ENCODE results near the gene SLC9A9.

SLC9A9 gene

DNA sequence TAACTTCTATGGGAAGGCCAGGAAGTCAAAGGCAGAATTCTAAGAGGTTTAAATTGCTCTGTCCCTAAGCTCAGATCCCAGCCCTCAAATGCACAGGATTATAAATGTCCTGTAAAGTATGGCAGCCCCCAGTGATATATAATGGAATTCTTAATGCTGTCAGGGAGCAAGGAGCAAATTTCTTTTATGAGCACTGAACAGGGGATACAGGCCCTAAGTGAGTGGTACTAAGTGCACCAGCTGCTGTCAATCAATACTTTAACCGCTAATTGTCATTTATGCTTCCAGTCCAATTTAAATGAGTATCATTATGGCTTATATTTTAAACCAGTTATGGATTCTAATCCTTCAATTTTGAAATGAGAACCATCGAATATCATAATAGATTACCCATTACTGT is 4.7 kb downstream of the SLC9A9 start:
- no peak for DNase-seq (ENCODE audit: low read depth, low spot score)

DNA sequence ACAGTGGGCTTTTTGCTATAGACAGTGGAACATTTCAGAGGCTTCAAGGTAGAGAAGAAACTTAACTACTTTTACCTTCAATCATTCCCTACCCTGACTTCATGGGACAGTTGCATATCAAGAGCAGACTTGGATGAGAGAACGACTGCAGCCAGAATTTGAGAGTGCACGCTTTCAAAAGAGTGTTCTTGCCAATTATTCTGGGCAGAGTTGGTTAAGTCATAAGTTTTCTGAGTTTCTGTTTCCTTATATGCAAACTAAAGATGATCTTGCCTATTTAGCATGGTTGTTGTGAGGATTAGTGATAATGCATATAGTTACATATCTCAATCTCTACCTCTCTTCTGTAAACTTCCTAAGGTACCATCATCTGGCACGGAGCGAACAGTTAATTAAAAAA is 7.6 kb downstream of the SLC9A9 start:
- no peak for DNase-seq (ENCODE audit: low read depth, low spot score)

DNA sequence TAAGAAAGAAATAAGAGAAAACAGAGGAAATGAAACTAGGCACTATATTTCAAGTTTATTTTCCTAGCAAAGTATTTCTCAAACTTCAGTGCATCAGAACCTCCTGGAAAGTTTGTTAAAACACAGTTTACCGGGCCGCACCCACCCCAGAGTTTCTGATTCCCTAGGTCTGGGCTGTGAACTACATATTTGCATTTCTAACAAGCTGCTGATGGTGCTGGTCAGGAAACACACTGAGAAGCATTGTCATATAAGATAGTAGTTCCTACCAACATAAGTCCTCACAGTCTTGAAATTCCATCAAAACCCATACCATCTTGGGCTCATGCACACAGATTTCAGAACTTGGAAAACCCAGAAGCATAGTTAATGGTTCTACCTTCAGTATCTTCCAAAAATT is 8.3 kb downstream of the SLC9A9 start:
- no peak for DNase-seq (ENCODE audit: low read depth, low spot score)

DNA sequence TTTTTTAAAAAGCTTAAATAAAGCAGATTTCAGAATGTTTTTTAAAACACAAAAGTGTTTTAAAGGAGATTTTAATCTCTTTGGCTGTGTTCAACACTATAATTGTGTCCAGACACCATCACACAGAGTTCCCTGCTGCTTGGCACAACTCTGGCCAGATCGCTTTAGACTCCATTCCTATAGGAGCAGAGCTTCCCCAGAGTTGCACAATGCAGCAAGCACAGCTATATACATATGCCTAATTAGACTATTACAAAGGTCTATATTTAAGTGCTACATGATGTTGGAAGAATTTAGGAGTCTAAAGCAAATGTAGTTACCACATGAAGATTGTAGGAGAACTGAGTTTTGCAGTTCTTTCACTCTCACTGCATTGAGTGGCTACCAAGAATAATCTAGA is 11.2 kb downstream of the SLC9A9 start:
- DNase-seq (ENCODE audit: low read depth, low spot score): no peak

DNA sequence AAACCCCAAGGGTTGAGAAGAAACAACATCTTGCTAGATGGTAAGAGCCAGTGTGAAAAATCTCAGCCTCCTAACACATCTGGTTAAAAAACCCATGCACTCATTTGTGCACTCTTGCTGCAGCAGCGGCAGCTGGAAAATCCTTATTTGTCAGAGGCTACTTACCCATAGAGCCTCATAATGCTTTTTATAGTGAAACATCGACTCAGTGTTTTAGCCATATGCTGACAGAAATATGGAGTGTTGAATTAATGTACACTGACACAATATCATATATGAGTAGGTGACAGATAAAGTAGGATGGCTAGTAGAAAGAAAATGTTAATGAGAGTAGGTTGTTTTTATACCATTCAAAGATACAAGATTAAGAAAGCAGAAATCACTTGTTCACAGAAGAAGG is 13.0 kb downstream of the SLC9A9 start:
- DNase-seq (ENCODE audit: low read depth, low spot score): no peak

DNA sequence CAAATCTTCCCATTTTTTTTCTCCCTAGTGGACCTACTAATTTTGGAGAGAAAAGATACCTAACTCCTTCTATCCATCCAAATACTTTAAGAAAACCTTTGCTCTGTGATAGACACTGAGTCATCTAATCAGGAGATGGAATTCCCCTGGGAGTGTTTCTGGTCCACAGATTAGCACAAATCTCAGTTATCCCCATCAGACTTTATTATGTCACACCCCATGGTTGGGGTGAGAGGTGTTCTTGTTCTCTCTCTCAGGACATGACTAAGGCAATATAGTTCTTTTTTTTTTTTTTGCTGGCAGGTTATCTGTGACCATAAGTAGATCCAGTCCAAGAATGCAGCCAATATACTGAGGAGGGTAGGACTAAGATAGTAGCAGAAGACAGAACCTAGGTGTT is 15.8 kb downstream of the SLC9A9 start:
- DNase-seq (ENCODE audit: low read depth, low spot score): no peak

DNA sequence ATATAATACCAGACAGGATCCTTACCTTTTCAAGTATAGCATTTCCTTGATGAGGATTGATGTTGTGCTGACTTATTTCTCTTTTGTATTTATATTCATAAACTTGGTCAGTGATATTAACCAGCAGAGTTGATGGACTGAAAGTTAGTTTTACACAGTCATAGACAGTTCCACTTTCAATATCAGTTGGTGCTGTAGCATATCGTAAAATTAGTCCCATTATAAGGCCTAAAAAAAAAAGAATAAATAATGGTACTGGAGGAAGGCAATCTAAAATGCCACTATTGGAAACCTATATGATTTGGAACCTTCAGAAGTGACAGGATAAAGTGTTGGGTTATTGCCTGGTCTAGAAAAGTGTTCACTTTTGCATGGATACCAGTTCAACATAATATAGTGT is 16.3 kb downstream of the SLC9A9 start:
- no peak for DNase-seq (ENCODE audit: low read depth, low spot score)

DNA sequence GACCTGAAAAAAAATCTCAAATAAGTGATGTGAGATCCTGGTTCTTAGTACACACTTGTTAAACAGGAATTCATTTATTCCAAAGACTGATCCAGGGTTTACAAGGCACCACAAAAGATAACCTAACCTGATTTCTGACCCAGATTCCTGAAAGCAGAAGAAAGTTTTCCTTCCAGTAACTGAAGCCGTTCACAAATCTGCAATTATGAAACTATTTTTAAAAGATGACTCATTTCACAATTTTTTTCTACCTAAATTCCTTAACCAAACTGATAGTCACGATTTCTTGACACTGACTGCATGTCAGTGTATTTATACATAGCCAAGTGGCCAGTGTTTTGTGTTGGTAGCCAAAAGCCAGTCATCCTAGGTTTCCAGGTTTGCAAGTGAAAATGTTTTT is 17.1 kb downstream of the SLC9A9 start:
- no peak for DNase-seq (ENCODE audit: low read depth, low spot score)

DNA sequence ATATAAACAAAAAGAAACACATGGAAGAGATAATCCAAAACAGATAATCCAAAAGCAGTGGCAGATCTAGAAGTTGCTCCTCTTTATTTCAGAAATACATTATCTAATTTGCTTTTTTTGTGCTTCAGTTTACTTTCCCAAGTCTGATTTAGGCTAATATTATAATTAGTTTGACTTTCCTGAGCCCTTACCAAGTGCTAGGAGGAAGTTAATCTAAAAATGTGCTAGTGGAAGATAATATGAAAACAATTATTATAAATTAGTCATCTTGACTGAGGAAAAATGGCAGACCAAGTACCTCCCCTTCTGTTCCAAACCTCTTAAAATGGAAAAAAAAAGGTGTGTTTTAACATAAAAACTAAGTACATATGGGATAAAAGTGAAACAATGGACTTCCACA is 17.5 kb downstream of the SLC9A9 start:
- DNase-seq (ENCODE audit: low read depth, low spot score): no peak

DNA sequence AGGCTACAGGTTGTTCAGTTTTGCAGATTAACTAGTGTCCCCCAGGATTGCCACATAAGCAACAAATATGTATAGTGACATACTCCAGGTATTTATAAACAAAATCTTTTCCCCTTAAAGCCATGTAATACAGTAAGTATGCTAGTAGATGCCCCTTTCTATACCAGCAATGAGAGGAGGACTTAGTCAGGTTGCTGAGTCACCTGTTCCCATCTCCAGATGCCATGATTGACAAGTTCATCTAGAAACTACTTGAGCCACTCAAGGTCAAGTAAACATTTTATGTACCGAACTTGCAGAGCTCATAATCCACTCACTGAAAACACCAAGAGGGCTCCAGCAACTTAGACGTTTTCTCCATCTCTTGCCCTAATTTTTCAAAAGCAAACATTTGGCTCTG is 18.2 kb downstream of the SLC9A9 start:
- no peak for DNase-seq (ENCODE audit: low read depth, low spot score)

DNA sequence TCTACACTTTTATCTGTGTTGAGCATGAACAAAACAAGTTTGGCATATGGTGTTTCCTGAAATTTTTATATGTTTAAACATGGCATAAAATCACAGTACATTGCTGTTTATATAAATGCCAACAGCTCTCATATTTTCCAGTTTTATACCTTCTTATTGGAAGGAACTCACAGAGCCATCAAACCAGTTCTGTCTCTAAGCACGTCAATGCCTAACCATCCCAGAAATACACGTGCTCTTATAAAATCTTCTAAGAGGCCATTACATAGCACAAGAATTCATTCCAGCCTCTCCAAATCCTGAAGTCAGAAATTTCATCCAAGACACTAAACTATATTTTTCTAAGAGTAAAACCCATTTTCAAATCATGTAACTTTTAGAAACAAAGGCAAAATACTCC is 20.8 kb downstream of the SLC9A9 start:
- DNase-seq (ENCODE audit: low read depth, low spot score): no peak

DNA sequence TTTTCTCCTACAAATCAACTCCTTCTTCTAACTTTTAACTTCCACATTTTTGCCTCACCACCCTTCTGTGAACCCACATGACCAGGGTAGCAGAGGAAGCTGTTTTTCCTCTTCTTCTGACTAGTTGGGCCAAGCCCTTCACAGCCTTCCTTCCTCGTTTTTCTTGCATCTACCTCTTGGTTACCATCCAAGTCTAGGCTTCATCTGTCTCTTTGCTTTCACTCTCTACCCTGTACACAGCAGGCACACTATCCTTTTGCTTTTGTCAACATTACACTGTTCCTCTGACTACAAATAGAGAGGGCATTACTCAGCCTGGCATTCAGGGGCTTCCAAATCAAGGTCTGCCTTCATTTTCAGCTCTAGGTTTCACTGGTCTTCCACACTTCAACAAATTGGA is 22.0 kb downstream of the SLC9A9 start:
- DNase-seq (ENCODE audit: low read depth, low spot score): no peak

DNA sequence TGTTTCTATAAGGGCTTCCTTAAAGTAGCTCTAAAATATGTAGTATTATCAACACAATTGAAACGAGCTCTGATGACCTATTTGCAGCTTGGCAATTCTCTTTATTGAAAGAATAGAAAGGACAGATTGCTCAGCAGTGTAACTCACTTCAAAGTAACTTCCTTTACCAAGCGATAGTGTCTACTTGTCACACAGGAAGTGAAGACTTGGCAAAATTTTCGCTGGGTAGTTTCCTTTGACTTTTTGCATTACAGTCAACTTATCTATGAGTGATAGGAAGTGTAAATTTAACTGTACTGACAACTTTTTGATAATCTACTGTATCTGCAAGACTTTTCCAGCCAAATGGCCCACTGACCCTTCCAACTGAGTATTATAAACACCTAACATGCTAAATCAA is 22.8 kb downstream of the SLC9A9 start:
- DNase-seq (ENCODE audit: low read depth, low spot score): no peak

DNA sequence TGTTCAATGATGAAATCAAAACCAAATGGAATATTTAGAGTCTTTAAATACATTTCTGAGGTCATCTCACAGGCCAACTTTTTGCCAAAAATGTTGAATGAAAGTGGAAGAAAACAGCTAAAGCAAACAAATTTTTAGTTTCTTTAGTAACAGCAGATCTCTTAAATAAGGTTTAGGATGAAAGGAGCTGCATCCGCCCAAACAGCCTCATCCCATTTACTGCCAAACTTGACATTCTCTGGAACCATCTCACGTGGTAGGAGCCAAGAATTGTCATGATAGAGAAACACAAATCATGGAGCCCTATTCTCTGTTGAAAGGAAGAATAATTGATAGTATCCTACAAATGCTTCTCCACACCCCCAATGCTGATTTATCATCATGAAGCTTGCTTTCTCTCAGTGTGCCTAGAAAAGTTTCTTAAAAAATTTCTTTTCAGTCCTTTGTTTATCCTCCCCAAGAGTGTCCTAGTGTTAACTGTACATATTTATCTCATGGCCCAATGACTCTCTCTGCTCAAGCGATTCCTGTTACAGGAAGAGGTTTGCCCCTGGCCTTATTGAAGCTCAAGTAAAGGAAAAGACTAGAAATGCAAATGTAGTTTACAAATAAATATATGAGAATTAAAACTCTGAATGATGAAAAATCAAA is 23.4 kb downstream of the SLC9A9 start:
- DNase-seq (ENCODE audit: low read depth, low spot score): no peak

DNA sequence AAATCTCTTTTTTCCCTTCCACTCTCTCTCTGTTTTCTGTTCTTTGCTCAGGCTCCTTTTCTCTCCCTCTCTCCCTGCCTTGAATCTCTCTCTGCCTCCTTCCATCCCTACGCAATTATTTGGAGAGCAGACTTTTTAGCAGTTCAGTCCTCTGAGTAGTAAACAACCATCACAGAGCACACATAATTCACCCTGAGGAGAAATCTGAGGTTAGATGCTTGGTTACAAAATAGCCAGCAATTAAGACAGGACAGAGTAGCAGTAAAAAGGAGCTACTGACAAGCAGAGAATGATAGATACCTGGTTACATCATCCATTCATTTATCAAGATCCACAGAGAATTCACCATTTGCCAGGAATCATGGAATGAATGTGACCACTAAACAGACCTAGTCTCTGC is 25.5 kb downstream of the SLC9A9 start:
- DNase-seq (ENCODE audit: low read depth, low spot score): no peak

DNA sequence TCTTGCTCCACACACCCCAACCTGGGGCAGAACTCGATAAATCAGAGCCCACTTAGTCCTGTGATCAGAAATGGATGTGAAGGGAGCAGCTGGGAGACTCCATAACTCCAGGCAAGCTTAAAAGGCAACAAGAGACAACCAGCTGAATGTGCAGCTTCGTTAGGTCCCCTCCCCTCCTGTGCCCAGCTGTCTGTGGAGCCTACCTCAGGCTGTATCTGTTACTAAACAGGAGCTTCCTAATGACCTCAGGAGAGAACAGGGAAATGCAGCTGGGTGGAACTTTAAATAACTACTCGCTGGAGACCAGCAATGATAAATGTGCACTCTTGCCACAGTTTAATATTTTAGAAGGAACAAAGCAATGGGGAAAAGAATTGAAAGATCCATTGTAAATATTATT is 25.9 kb downstream of the SLC9A9 start:
- peak; percentile 17 for DNase-seq (ENCODE audit: low read depth, low spot score)

DNA sequence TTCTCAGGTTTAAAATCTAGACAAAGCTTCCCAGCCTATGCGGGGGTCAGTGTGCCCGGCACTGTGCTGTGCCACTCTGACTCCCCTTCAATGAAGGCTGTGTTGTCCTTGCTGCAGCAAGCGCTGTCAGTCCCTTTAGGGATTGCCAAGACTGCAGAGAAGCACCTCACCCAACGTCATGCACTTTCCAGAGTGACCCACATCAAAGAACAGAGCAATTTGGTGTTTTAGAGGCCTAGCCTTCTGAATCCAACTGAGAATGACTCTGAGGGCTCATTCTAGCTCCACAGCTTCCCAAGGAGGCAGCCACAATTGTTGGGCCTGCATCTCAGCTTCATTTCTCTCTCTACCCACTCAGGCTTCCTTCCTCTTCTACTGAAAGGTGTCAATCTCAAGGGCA is 26.4 kb downstream of the SLC9A9 start:
- DNase-seq (ENCODE audit: low read depth, low spot score): no peak

DNA sequence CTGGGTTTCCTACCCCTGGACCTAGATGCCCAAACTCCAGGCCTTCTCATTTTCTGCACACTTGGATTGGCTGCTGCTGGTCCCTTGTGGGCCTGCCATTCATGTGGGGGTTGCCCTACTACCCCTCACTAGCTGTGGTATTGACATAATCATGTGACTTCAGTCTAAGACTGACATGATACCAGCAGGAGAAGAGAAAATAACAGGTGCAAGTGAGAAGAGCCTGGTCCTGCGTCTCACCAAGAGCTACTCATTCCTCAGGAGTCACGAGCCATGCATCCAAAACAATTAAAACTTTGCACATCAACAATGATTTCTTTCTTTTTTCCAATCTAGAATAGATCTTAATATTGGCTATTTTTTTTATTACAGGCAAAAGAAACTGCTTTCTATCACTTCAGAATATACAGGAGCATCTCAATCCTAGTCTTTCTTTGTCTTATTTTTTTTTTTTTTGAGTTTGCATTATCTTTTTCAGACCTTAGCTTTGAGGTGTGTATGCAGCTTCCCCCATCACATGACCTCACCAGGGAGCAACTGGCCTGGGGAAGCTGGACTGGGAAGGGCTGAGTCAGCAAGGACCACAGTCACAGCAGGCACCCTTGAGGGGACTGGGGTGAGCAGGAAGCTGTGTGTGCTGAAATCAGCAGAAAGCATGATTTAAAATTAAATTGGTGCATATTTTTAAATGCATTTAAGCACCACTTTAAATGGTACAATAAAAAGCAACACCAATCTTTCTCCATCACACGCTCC is 27.6 kb downstream of the SLC9A9 start:
- peak; percentile 11 for DNase-seq (ENCODE audit: low read depth, low spot score)

DNA sequence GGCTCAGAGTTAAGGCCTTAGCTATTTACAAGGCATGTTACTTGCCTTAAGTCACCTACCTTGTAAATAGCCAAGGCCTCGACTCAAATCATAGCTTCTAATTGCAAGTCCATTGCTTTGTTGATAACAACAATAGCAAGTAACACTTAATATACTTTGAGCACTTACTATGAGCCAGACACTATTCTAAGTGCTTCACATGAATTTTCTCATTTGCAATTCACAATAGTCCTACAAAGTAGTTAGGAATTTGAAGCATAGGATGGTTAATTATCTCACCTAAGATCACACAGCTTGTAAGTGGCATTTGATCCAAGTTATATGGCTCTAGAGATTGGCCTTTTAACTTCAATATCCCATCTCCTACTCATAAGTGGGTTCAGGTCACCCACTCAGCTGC is 28.4 kb downstream of the SLC9A9 start:
- DNase-seq (ENCODE audit: low read depth, low spot score): no peak

DNA sequence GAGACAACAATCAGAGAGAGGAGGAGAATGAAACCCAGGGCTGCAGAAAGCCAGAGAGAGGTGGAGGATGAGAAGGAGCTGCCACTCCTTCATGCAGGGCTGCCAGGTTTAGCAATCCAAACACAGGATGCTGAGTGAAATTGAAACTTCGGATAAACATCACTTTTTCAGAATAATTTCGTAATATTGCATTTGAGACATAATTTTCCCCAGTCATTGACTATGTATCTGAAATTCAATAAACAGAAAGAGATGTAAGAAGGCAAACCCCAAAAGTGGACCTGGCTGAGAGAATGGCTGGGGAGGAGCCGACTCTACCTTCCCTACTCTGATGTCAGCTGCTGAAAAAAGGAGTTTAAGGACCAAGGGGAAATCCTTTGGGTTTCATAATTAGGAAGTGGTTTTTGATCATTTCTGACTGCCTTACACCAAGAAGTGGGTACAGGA is 33.8 kb downstream of the SLC9A9 start:
- no peak for DNase-seq (ENCODE audit: low read depth, low spot score)

DNA sequence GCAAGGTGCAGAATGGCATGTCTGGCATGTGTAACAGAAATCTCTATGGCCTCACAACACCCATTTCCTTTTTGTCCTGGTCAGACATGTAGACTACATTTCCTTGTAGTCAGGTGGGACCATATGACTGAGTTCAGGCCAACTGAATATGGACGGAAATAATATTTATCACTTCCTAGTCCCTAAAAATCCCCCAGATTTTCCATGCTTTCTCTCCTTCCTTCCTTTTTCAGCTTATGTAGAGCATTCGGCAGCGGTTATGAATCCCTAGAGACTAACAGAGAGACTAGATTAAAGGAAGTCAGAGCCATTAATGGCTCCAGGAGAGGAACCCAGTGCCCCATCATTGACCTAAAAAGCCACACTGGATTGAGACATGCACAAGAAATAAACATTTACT is 35.8 kb downstream of the SLC9A9 start:
- no peak for DNase-seq (ENCODE audit: low read depth, low spot score)

DNA sequence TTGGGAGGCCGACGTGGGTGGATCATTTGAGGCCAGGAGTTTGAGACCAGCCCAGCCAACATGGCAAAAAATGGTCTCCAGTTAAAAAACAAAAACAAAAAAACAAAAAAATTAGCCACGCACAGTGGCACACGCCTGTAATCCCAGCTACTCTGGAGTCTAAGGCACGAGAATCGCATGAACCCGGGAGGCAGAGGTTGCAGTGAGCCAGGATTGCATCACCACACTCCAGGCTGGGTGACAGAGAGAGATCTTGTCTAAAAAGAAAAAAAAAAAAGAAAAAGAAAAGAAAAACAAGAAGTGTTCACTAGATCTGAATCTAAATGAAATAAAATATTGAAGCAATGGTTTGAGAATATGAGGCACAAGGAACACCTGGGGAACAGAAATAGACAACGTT is 36.7 kb downstream of the SLC9A9 start:
- DNase-seq (ENCODE audit: low read depth, low spot score): no peak

DNA sequence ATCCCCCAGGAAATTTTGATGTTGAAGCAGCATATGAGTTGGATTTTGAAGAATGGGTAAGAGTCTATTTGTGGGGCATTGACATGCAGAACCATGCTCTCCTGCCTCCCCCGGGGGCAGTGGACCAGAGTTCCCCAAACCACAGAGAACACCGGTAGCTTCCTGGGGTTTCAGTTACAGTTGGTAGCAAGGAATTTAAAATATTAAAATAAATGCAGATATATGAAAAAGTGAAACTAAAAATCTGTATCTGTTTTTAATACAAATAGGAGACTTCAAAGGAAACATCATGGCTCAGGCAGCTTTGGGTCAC is 37.4 kb downstream of the SLC9A9 start:
- DNase-seq (ENCODE audit: low read depth, low spot score): no peak
